HL-60 (cell line): Measurements from ENCODE around the gene CDS2.

Source experiments
- DNase-seq, 2 experiments: peaks; one replicate each; pipeline ENCODE4 v3.0.0-alpha.2; 2010 to 2020; ENCODE audit warnings: low read depth in 1 of 2, low spot score in 1 of 2
- H3K27ac ChIP-seq: fragments of 250-450 bp; sonication (Bioruptor Pico); replicated peaks from 2 replicates; pipeline ENCODE4 v1.5.1; 2020; ENCODE audit warnings: mild to moderate bottlenecking, moderate library complexity
- H3K27me3 ChIP-seq: fragments of 250-450 bp; sonication (Bioruptor Pico); 2 replicates; pipeline ENCODE4 v1.5.1; 2021; ENCODE audit warnings: mild to moderate bottlenecking, moderate library complexity; ENCODE audit not compliant: insufficient read depth, poor library complexity, severe bottlenecking
- H3K4me3 ChIP-seq: replicated peaks from 2 replicates; pipeline ENCODE4 v1.5.1; 2011; ENCODE audit warnings: mild to moderate bottlenecking, control low read depth, low read length; ENCODE audit not compliant: insufficient read depth
- CTCF ChIP-seq: IDR thresholded peaks from one replicate; pipeline ENCODE4 v1.5.1; 2011; ENCODE audit warnings: low read length, control low read depth, inconsistent platforms; ENCODE audit not compliant: insufficient read depth
- GABPA ChIP-seq: IDR thresholded peaks from 2 replicates; pipeline ENCODE4 v1.6.1; 2012; ENCODE audit warnings: low read depth
- POLR2AphosphoS5 ChIP-seq: IDR thresholded peaks from 2 replicates; pipeline ENCODE4 v1.6.1; 2012; ENCODE audit warnings: low read depth
- REST ChIP-seq: IDR thresholded peaks from 2 replicates; pipeline ENCODE4 v1.6.1; 2012; ENCODE audit warnings: low read depth; ENCODE audit not compliant: insufficient replicate concordance
- SPI1 ChIP-seq: IDR thresholded peaks from 2 replicates; pipeline ENCODE4 v1.6.1; 2012; ENCODE audit warnings: low read depth, mild to moderate bottlenecking, borderline replicate concordance

Gene CDS2

GRCh38 chr20:5164645-5165625 lies 38.1 kb downstream of the CDS2 start:
- no peak overlapping the region for H3K4me3 ChIP-seq
- H3K27me3 ChIP-seq, result no peaks in the 10 kb centered on the region
- H3K27ac ChIP-seq, result no peak overlapping the region
- DNase-seq, result no peak
- no peak for TF ChIP-seq GABPA
- no peak for TF ChIP-seq REST
- no peak for TF ChIP-seq CTCF
- no peak for TF ChIP-seq SPI1
- no peak for TF ChIP-seq POLR2AphosphoS5

- Histone ChIP-seq H3K27ac (no peak overlapping the region), H3K4me3 (no peak overlapping the region), H3K27me3 (no peaks in the 10 kb centered on the region)
- TF ChIP-seq CTCF, result no peak
- TF ChIP-seq REST, result no peak
- TF ChIP-seq SPI1, result peak; percentile 19; the same call in 1 of the 2 replicates
- no peak for TF ChIP-seq POLR2AphosphoS5
- no peak for TF ChIP-seq GABPA
- DNase-seq, result peak in 1 of 2 experiments; percentile 51
Observed at GRCh38 chr20:5168651-5169396, 42.0 kb downstream of the CDS2 start.

GRCh38 chr20:5170341-5170740 lies 43.5 kb downstream of the CDS2 start:
- no peak overlapping the region for H3K27ac ChIP-seq
- no peaks in the 10 kb centered on the region for H3K27me3 ChIP-seq
- DNase-seq, result no peak
- no peak for TF ChIP-seq POLR2AphosphoS5
- no peak for TF ChIP-seq CTCF
- no peak for TF ChIP-seq REST
- no peak for TF ChIP-seq SPI1
- no peak for TF ChIP-seq GABPA
- H3K4me3 ChIP-seq, result no peak overlapping the region
